ENCODE results near the gene GJB4.
"Not testable (repeated sequence)": the region's sequence is repeated elsewhere in the genome, so short reads cannot be mapped to it uniquely, and the experiment has no call there.

GJB4 gene

GRCh38 chr1:34792424-34792823 lies 32.9 kb downstream of the GJB4 start:
- Histone ChIP-seq H3K27me3 (ENCODE audit: control insufficient read depth in 1 of 2, insufficient read depth in 2 of 2, low read length in 2 of 2) (peaks cover 0 to 21% of the 10 kb centered on the region in 2 donors), H3K36me3 (ENCODE audit: insufficient read depth, low read length) (no peaks in the 10 kb centered on the region), H3K9me3 (ENCODE audit: low read length) (no peaks in the 10 kb centered on the region), H3K4me3 (ENCODE audit: low read depth in 1 of 2, low read length in 2 of 2) (no peak overlapping the region), H3K9ac (ENCODE audit: low read length) (no peak overlapping the region), H3K27ac (ENCODE audit: low read depth, low read length) (no peak overlapping the region), H3K4me1 (ENCODE audit: insufficient read depth, low read length) (no peaks in the 10 kb centered on the region)

- no peak within 1 kb of the TSS for H3K9ac ChIP-seq (ENCODE audit: low read length)
- peaks cover 0 to 21% of the 10 kb centered on the region in 2 donors for H3K27me3 ChIP-seq (ENCODE audit: control insufficient read depth in 1 of 2, insufficient read depth in 2 of 2, low read length in 2 of 2)
- H3K9me3 ChIP-seq (ENCODE audit: low read length), result no peaks in the 10 kb centered on the region
- H3K4me3 ChIP-seq (ENCODE audit: low read depth in 1 of 2, low read length in 2 of 2), result no peak within 1 kb of the TSS
- H3K4me1 ChIP-seq (ENCODE audit: insufficient read depth, low read length), result no peaks in the 10 kb centered on the region
- H3K36me3 ChIP-seq (ENCODE audit: insufficient read depth, low read length), result no peaks in the 10 kb centered on the region
- H3K27ac ChIP-seq (ENCODE audit: low read depth, low read length), result no peak within 1 kb of the TSS
Measured at GRCh38 chr1:34792868-34793727, 33.6 kb downstream of the GJB4 start, which contains the start of gene GJA4. Gene GJA4 (plus strand): TSS chr1:34792999. CDS start chr1:34794214, 1,215 bp downstream.

GRCh38 chr1:34794001-34794789 lies 34.7 kb downstream of the GJB4 start:
- Histone ChIP-seq H3K27ac (ENCODE audit: low read depth, low read length) (no peak overlapping the region), H3K4me3 (ENCODE audit: low read depth in 1 of 2, low read length in 2 of 2) (no peak overlapping the region), H3K4me1 (ENCODE audit: insufficient read depth, low read length) (no peaks in the 10 kb centered on the region), H3K36me3 (ENCODE audit: insufficient read depth, low read length) (no peaks in the 10 kb centered on the region), H3K27me3 (ENCODE audit: control insufficient read depth in 1 of 2, insufficient read depth in 2 of 2, low read length in 2 of 2) (peaks cover 0 to 21% of the 10 kb centered on the region in 2 donors), H3K9me3 (ENCODE audit: low read length) (no peaks in the 10 kb centered on the region), H3K9ac (ENCODE audit: low read length) (no peak overlapping the region)

GRCh38 chr1:34794790-34795180 lies 35.2 kb downstream of the GJB4 start:
- no peak overlapping the region for H3K9ac ChIP-seq (ENCODE audit: low read length)
- H3K27me3 ChIP-seq (ENCODE audit: control insufficient read depth in 1 of 2, insufficient read depth in 2 of 2, low read length in 2 of 2), result peaks cover 0 to 21% of the 10 kb centered on the region in 2 donors
- H3K36me3 ChIP-seq (ENCODE audit: insufficient read depth, low read length), result no peaks in the 10 kb centered on the region
- H3K4me3 ChIP-seq (ENCODE audit: low read depth in 1 of 2, low read length in 2 of 2), result no peak overlapping the region
- no peaks in the 10 kb centered on the region for H3K4me1 ChIP-seq (ENCODE audit: insufficient read depth, low read length)
- no peak overlapping the region for H3K27ac ChIP-seq (ENCODE audit: low read depth, low read length)
- no peaks in the 10 kb centered on the region for H3K9me3 ChIP-seq (ENCODE audit: low read length)

GRCh38 chr1:34795916-34796315 lies 36.4 kb downstream of the GJB4 start:
- Histone ChIP-seq H3K36me3 (ENCODE audit: insufficient read depth, low read length) (no peaks in the 10 kb centered on the region), H3K4me3 (ENCODE audit: low read depth in 1 of 2, low read length in 2 of 2) (no peak overlapping the region), H3K27me3 (ENCODE audit: control insufficient read depth in 1 of 2, insufficient read depth in 2 of 2, low read length in 2 of 2) (peaks cover 0 to 21% of the 10 kb centered on the region in 2 donors), H3K9me3 (ENCODE audit: low read length) (no peaks in the 10 kb centered on the region), H3K4me1 (ENCODE audit: insufficient read depth, low read length) (no peaks in the 10 kb centered on the region), H3K9ac (ENCODE audit: low read length) (no peak overlapping the region), H3K27ac (ENCODE audit: low read depth, low read length) (no peak overlapping the region)

- no peak overlapping the region for H3K4me3 ChIP-seq (ENCODE audit: low read depth in 1 of 2, low read length in 2 of 2)
Measured at GRCh38 chr1:34796990-34797389, 37.5 kb downstream of the GJB4 start.

GRCh38 chr1:34800214-34800613 lies 40.7 kb downstream of the GJB4 start:
- no peak overlapping the region for H3K27ac ChIP-seq (ENCODE audit: low read depth, low read length)

More at GRCh38 chr1:34796990-34797389, 37.5 kb downstream of the GJB4 start:
- no peaks in the 10 kb centered on the region for H3K4me1 ChIP-seq (ENCODE audit: insufficient read depth, low read length)
- no peak overlapping the region for H3K9ac ChIP-seq (ENCODE audit: low read length)
- H3K27me3 ChIP-seq (ENCODE audit: control insufficient read depth in 1 of 2, insufficient read depth in 2 of 2, low read length in 2 of 2), result peaks cover 0 to 19% of the 10 kb centered on the region in 2 donors
- H3K9me3 ChIP-seq (ENCODE audit: low read length), result no peaks in the 10 kb centered on the region
- no peaks in the 10 kb centered on the region for H3K36me3 ChIP-seq (ENCODE audit: insufficient read depth, low read length)
- H3K27ac ChIP-seq (ENCODE audit: low read depth, low read length), result no peak overlapping the region

GRCh38 chr1:34803770-34804169 lies 44.2 kb downstream of the GJB4 start:
- Histone ChIP-seq H3K27ac (ENCODE audit: low read depth, low read length) (no peak overlapping the region), H3K9me3 (ENCODE audit: low read length) (no peaks in the 10 kb centered on the region), H3K27me3 (ENCODE audit: control insufficient read depth in 1 of 2, insufficient read depth in 2 of 2, low read length in 2 of 2) (no peaks in the 10 kb centered on the region), H3K36me3 (ENCODE audit: insufficient read depth, low read length) (no peaks in the 10 kb centered on the region), H3K4me3 (ENCODE audit: low read depth in 1 of 2, low read length in 2 of 2) (no peak overlapping the region), H3K9ac (ENCODE audit: low read length) (no peak overlapping the region), H3K4me1 (ENCODE audit: insufficient read depth, low read length) (no peaks in the 10 kb centered on the region)

More at GRCh38 chr1:34800214-34800613, 40.7 kb downstream of the GJB4 start:
- Histone ChIP-seq H3K9ac (ENCODE audit: low read length) (no peak overlapping the region), H3K4me1 (ENCODE audit: insufficient read depth, low read length) (no peaks in the 10 kb centered on the region), H3K36me3 (ENCODE audit: insufficient read depth, low read length) (no peaks in the 10 kb centered on the region), H3K4me3 (ENCODE audit: low read depth in 1 of 2, low read length in 2 of 2) (no peak overlapping the region), H3K27me3 (ENCODE audit: control insufficient read depth in 1 of 2, insufficient read depth in 2 of 2, low read length in 2 of 2) (peaks cover 0 to under 1% of the 10 kb centered on the region in 2 donors), H3K9me3 (ENCODE audit: low read length) (no peaks in the 10 kb centered on the region)

GRCh38 chr1:34806396-34806795 lies 46.9 kb downstream of the GJB4 start:
- H3K4me3 ChIP-seq (ENCODE audit: low read depth in 1 of 2, low read length in 2 of 2), result no peak overlapping the region
- H3K27ac ChIP-seq (ENCODE audit: low read depth, low read length), result no peak overlapping the region
- H3K9ac ChIP-seq (ENCODE audit: low read length), result no peak overlapping the region
- H3K4me1 ChIP-seq (ENCODE audit: insufficient read depth, low read length), result no peaks in the 10 kb centered on the region
- no peaks in the 10 kb centered on the region for H3K9me3 ChIP-seq (ENCODE audit: low read length)
- H3K36me3 ChIP-seq (ENCODE audit: insufficient read depth, low read length), result no peaks in the 10 kb centered on the region
- H3K27me3 ChIP-seq (ENCODE audit: control insufficient read depth in 1 of 2, insufficient read depth in 2 of 2, low read length in 2 of 2), result no peaks in the 10 kb centered on the region

GRCh38 chr1:34808051-34808810 lies 48.7 kb downstream of the GJB4 start:
- H3K9me3 ChIP-seq (ENCODE audit: low read length), result no peaks in the 10 kb centered on the region
- no peak overlapping the region for H3K4me3 ChIP-seq (ENCODE audit: low read depth in 1 of 2, low read length in 2 of 2)
- no peak overlapping the region for H3K27ac ChIP-seq (ENCODE audit: low read depth, low read length)
- no peak overlapping the region for H3K9ac ChIP-seq (ENCODE audit: low read length)
- H3K36me3 ChIP-seq (ENCODE audit: insufficient read depth, low read length), result no peaks in the 10 kb centered on the region
- H3K27me3 ChIP-seq (ENCODE audit: control insufficient read depth in 1 of 2, insufficient read depth in 2 of 2, low read length in 2 of 2), result no peaks in the 10 kb centered on the region
- no peaks in the 10 kb centered on the region for H3K4me1 ChIP-seq (ENCODE audit: insufficient read depth, low read length)

GRCh38 chr1:34810781-34811180 lies 51.2 kb downstream of the GJB4 start:
- H3K27me3 ChIP-seq (ENCODE audit: control insufficient read depth in 1 of 2, insufficient read depth in 2 of 2, low read length in 2 of 2); H3K9me3 ChIP-seq (ENCODE audit: low read length); H3K4me3 ChIP-seq (ENCODE audit: low read depth in 1 of 2, low read length in 2 of 2): not testable (repeated sequence)

More at GRCh38 chr1:34810781-34811180, 51.2 kb downstream of the GJB4 start:
- not testable (repeated sequence) for H3K27ac ChIP-seq (ENCODE audit: low read depth, low read length); H3K9ac ChIP-seq (ENCODE audit: low read length); H3K4me1 ChIP-seq (ENCODE audit: insufficient read depth, low read length); H3K36me3 ChIP-seq (ENCODE audit: insufficient read depth, low read length)

Data from muscle layer of colon (tissue), 2 donors.